ENCODE data around the gene RAB40AL. TPM values are rescaled to one million over a fixed set of nuclear protein-coding genes. Genes with fewer than 3 reads are reported as not detected.

RAB40AL gene
- total RNA-seq, 1 donor from 2014 or later, result 1.6 TPM

DNA sequence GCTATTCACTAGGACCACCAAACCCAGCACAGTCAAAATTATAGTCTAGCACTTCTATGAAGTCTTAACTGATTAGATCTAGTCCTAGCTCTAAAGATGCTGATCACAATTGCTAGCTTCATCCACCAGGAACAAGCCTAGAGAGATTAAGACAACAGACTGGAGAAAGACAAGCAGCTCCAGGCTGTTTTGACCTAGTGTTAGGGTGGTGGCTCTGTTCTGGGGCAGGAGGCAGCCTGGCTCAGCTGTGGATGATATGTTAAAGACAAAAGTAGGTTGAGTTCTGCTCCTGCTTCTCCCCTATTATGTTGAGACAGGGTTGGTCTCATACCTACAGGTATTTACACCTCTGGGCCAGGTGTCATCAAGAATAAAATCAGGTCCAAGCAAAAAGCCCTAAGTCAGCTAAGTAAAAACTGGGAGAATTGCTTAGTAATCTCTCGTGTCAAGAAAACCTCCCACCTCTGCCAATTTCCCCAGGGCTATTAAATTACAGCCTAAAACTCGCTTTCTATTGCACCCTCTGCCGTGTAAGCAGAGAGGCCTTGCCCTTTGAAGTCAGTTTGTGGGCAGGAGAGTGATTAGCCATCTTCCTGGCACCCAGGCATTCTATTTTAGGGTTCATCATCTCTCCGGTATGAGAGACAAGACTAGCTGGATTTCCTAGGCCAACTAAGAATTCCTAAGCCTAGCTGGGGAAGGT, 39.9 kb downstream of the RAB40AL start:
- intact Hi-C loops (cut with DNase I), result no loop called here
- no peak for DNase-seq (ENCODE audit: low spot score)
- no peak for ATAC-seq

DNA sequence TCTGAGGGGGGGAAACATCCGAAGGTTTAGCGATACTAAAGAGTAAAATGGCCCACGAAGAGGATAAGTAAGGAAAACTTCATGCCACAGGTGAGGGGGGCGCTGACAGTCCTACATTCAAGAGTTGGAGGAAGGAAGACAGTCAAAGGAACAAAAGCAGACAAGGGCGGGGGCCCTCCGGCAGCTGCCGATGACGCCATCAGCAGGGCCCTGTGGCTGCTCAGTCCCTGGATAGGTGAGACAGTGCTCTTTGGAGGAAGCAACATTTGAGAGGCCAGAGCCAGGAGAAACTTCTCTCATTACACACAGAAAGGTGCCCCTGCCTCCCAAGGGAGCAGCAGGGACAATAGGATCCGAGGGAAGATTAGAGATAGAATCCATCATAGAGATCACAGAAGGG, 41.5 kb downstream of the RAB40AL start:
- intact Hi-C loops (cut with DNase I), result no loop called here
- ATAC-seq (no peak), DNase-seq (ENCODE audit: low spot score) (no peak)

DNA sequence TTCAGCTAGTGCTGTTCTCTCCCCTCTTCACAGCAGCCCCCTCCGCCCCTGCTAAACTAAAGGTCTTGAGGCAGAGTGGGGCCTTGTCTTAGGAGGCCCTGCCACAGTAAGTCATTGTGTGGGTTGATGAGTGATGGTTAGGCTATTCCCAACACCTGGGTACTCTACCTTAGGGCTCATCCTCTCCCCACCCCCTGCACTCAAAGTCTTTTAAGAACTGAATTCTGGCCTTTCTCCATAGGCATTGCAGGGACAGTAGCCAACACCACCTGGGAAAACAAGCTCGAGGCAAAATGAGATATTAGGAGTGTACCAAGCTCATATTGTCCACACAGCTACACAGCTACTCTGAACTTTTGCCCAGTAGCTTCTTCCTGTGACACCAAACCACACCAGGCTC, 42.5 kb downstream of the RAB40AL start:
- intact Hi-C loops (cut with DNase I), result no loop called here

DNA sequence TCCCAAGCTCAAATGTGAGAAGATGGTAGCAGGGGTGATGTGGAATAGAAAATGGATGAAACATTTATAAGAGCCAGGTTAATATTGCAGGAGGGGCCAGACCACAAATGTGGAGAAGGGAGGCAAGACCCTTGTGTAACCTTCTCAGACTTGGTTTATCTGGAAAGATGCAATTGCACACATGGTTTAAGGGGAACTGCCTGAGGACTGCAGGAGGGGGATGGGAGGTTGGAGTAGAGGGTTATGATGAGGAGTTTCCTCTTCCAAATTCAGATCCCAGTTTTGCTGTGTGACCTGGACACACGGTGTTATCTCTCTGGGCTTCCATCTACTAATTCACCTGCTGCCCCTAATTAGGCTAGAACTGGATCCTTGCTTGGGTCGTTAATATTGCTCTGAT, 46.1 kb downstream of the RAB40AL start:
- ATAC-seq (no peak), DNase-seq (ENCODE audit: low spot score) (no peak)
- intact Hi-C loops (cut with DNase I), result no loop called here

More for the DNA sequence above, 42.5 kb downstream of the RAB40AL start:
- ATAC-seq (no peak), DNase-seq (ENCODE audit: low spot score) (no peak)

GRCh38 chrX:102985192-102985591, 48.1 kb downstream of the RAB40AL start:
- ATAC-seq (no peak), DNase-seq (ENCODE audit: low spot score) (no peak)
- intact Hi-C loops (cut with DNase I), result no loop called here

Other genes with a start within 250 kb of the RAB40AL start
- 14.4 TPM for gene GPRASP2, start 224.8 kb upstream of the RAB40AL start, total RNA-seq
- gene GPRASP3, start 216.5 kb upstream of the RAB40AL start, total RNA-seq, result 7.4 TPM
- 1.7 TPM for gene BEX1, start 126.9 kb downstream of the RAB40AL start, total RNA-seq
- gene NXF3, start 155.9 kb downstream of the RAB40AL start, total RNA-seq, result 0.94 TPM

Measured in sciatic nerve (tissue), 2 donors.